KMS-11 (cell line): ENCODE data around the gene ADAM11.

Experiments used
- H2AFZ ChIP-seq: fragments of 200-600 bp; sonication (generic); 2 replicates; pipeline ENCODE4 v1.6.1; 2016; ENCODE audit warnings: antibody characterized with exemption, mixed run types, low read depth
- H3K27ac ChIP-seq: fragments of 200-600 bp; sonication (generic); 2 replicates; pipeline ENCODE4 v1.6.1; 2016; ENCODE audit warnings: mild to moderate bottlenecking, mixed run types
- H3K27me3 ChIP-seq: fragments of 200-600 bp; sonication (generic); 2 replicates; pipeline ENCODE4 v1.6.1; 2017; ENCODE audit warnings: mild to moderate bottlenecking, low read depth, mixed run types, moderate library complexity; ENCODE audit not compliant: insufficient read depth
- H3K36me3 ChIP-seq: fragments of 200-600 bp; sonication (generic); 2 replicates; pipeline ENCODE4 v1.6.1; 2017; ENCODE audit warnings: mild to moderate bottlenecking, mixed run types; ENCODE audit not compliant: insufficient read depth
- H3K4me1 ChIP-seq: fragments of 200-600 bp; sonication (generic); 2 replicates; pipeline ENCODE4 v1.6.1; 2016; ENCODE audit warnings: mild to moderate bottlenecking, low read depth, mixed run types; ENCODE audit not compliant: poor library complexity, severe bottlenecking
- H3K4me2 ChIP-seq: fragments of 200-600 bp; sonication (generic); 2 replicates; pipeline ENCODE4 v1.7.0; 2016; ENCODE audit warnings: mild to moderate bottlenecking, mixed run types
- H3K4me3 ChIP-seq: fragments of 200-600 bp; sonication (generic); IDR thresholded peaks from 2 replicates; pipeline ENCODE4 v1.6.1; 2017; ENCODE audit warnings: low read depth, low read length, mixed read lengths; ENCODE audit not compliant: insufficient read depth
- H3K79me2 ChIP-seq: fragments of 200-600 bp; sonication (generic); 2 replicates; pipeline ENCODE4 v1.6.1; 2016; ENCODE audit warnings: low read depth, mixed run types; ENCODE audit not compliant: insufficient read depth
- H3K9ac ChIP-seq: fragments of 200-600 bp; sonication (generic); 2 replicates; pipeline ENCODE4 v1.6.1; 2016; ENCODE audit warnings: mild to moderate bottlenecking, mixed run types
- H4K20me1 ChIP-seq: fragments of 200-600 bp; sonication (generic); 2 replicates; pipeline ENCODE4 v1.6.1; 2016; ENCODE audit warnings: mild to moderate bottlenecking, mixed run types; ENCODE audit not compliant: insufficient read depth
- TF ChIP-seq, protein P1 (sequence below): fragments of 200-600 bp; sonication (generic); conservative IDR thresholded peaks from 2 replicates; pipeline ENCODE4 v1.6.1; 2017; ENCODE audit warnings: low read depth, mild to moderate bottlenecking, antibody characterized with exemption, low read length, moderate library complexity, mixed read lengths

ADAM11 gene

DNA sequence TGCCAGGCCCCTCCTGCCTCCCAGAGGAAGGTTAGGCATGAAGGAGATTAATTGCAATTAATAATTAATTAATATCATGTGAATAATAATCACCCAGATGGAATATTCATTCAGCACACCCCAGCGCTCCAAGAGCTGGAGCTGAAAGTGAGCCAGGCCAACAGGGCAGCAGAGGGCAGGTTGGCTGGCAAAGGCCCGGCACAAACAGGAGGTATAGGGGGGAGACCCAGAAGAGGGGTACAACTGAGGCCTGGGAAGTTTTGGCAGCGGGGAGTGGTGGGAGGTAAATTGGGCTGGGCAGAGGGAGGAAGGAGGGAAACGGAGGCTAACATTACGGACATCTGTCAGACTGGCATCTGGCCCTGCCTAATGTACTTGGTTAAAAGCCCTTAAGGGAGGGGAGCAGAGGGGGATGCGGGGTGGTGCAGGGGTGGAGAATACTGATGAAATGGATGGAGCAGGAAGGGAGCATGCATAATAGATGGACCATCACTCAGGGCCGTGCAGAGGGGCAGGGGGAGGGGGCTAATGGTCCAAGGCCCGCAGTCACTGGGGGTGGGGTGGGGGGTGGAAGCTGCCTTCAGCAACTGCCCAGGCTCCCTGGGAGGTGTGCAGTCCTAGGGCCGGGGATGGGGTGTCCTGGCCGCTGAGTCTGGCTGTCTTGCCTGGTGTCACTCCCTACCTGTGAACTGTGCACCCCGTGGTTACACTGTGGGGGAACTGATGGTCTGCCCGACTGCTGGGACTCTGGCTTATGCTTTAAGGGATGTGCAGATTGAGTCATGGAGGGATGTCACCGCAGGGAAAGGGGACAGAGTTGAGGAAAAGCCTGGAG is 1.9 kb downstream of the ADAM11 start:
- H3K9ac ChIP-seq, result no peak overlapping the region
- TF ChIP-seq, protein P1, sequence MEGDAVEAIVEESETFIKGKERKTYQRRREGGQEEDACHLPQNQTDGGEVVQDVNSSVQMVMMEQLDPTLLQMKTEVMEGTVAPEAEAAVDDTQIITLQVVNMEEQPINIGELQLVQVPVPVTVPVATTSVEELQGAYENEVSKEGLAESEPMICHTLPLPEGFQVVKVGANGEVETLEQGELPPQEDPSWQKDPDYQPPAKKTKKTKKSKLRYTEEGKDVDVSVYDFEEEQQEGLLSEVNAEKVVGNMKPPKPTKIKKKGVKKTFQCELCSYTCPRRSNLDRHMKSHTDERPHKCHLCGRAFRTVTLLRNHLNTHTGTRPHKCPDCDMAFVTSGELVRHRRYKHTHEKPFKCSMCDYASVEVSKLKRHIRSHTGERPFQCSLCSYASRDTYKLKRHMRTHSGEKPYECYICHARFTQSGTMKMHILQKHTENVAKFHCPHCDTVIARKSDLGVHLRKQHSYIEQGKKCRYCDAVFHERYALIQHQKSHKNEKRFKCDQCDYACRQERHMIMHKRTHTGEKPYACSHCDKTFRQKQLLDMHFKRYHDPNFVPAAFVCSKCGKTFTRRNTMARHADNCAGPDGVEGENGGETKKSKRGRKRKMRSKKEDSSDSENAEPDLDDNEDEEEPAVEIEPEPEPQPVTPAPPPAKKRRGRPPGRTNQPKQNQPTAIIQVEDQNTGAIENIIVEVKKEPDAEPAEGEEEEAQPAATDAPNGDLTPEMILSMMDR, result no peak
- H3K4me3 ChIP-seq, result no peak overlapping the region
- H3K4me2 ChIP-seq, result no peak overlapping the region
- no peaks in the 10 kb centered on the region for H3K4me1 ChIP-seq
- no peaks in the 10 kb centered on the region for H4K20me1 ChIP-seq
- no peaks in the 10 kb centered on the region for H3K79me2 ChIP-seq
- H3K27ac ChIP-seq, result no peak overlapping the region
- H3K36me3 ChIP-seq, result no peaks in the 10 kb centered on the region
- peaks cover 21% of the 10 kb centered on the region; the same call in 1 of the 2 replicates for H3K27me3 ChIP-seq
- H2AFZ ChIP-seq, result no peak overlapping the region

DNA sequence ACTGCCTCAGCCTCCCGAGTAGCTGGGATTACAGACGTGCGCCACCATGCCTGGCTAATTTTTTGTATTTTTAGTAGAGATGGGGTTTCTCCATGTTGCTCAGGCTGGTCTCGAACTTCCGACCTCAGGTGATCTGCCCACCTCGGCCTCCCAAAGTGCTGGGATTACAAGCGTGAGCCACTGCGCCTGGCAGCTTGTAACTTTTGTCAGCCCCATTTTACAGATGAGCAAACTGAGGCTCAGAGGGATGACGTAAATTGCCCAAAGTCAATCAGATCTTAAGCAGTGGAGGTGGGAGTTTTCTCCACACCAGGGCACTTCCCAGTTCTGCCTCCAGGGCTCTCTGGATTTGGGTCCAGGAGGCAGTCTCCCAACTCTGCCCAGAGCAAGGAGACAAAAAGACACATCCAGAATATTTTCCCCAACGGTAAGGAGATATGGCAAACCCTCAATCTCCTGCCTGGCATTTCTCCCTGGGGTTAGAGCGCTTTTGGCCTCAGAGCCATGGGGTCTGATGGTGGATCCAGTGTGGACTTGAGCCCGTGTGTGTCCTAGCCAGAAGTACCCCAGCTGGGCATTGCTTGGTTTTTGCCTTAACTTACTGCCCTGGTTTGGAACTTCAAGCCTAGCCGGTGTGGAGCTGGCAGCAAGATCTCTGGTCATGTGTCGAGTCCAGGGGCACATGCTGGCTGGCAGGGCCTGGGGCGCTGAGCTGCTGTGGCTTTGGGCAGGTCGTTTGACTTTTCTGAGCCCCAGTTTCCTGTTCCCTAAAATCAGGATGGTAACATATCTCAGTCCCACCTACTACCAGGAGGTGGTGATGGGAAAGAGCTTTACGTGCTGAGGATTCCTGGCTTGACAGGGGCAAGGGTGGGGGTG is 3.4 kb downstream of the ADAM11 start:
- TF ChIP-seq, protein P1, result no peak
- no peak overlapping the region for H3K4me2 ChIP-seq

DNA sequence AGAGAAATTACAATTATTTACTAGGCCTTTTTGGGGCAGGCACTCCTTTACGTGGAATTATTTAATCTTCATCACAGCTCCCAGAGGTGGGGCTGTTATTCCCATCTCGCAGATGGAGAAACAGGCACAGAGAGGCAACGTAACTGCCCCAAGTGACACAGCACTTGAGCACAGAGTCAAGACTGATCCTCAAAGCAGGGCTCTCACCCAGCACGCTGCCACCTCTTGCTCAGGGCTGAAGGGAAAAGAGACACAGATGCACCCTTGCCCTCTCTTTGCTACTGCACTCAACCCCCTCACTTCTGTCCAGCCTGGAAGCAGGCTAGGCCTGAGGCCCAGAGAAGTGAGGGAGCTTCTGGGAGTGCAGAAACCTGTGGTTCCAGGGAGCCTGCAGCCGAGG is 4.4 kb downstream of the ADAM11 start:
- no peak overlapping the region for H3K4me3 ChIP-seq

More for the DNA sequence above, 3.4 kb downstream of the ADAM11 start:
- no peaks in the 10 kb centered on the region for H3K36me3 ChIP-seq
- H4K20me1 ChIP-seq, result no peaks in the 10 kb centered on the region
- no peak overlapping the region for H3K27ac ChIP-seq
- H3K79me2 ChIP-seq, result no peaks in the 10 kb centered on the region
- no peak overlapping the region for H3K4me3 ChIP-seq
- peaks cover 21% of the 10 kb centered on the region; the same call in 1 of the 2 replicates for H3K27me3 ChIP-seq
- peaks cover 9% of the 10 kb centered on the region for H3K4me1 ChIP-seq
- H2AFZ ChIP-seq, result no peak overlapping the region
- no peak overlapping the region for H3K9ac ChIP-seq

DNA sequence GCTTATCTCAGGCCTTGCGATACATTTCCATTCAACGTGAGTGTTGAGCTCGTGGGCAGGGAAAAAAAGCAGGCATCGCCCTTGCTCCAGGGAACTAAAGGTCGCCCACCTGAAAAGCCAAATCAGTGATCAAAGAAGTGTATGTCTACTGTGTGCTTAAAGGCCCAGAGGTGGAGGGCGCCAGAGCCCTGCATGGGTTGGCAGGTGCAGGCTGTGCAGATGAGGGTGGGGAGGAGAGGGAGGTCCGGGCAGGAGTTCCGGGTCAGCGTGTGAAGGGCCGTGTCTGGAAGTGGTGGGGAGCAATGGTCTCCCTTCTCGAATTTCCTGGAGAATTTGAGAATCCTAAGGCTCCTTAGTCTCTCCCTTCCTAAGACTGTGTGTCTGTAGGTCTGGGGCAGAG is 7.2 kb downstream of the ADAM11 start:
- Histone ChIP-seq H3K4me2 (no peak overlapping the region), H3K4me1 (peaks cover 44% of the 10 kb centered on the region), H3K4me3 (no peak overlapping the region), H3K79me2 (no peaks in the 10 kb centered on the region), H2AFZ (no peak overlapping the region), H3K27ac (no peak overlapping the region), H3K36me3 (no peaks in the 10 kb centered on the region), H3K27me3 (no peaks in the 10 kb centered on the region; the same call in 1 of the 2 replicates), H3K9ac (no peak overlapping the region), H4K20me1 (no peaks in the 10 kb centered on the region)
- TF ChIP-seq, protein P1, result no peak

More for the DNA sequence above, 4.4 kb downstream of the ADAM11 start:
- Histone ChIP-seq H3K9ac (no peak overlapping the region), H3K36me3 (no peaks in the 10 kb centered on the region), H3K79me2 (no peaks in the 10 kb centered on the region), H3K27ac (no peak overlapping the region), H4K20me1 (no peaks in the 10 kb centered on the region), H3K4me1 (peaks cover 19% of the 10 kb centered on the region), H3K4me2 (no peak overlapping the region), H3K27me3 (peaks cover 12% of the 10 kb centered on the region; the same call in 1 of the 2 replicates), H2AFZ (no peak overlapping the region)
- TF ChIP-seq, protein P1, result no peak
